CD4-positive, alpha-beta T cell treated with Interleukin-4 for 4 hours (primary cell): ENCODE results near the gene ACVR2A.

Experiments
- DNase-seq: peaks from one replicate; pipeline ENCODE4 v3.0.0-alpha.2; 2020

Gene ACVR2A

DNA sequence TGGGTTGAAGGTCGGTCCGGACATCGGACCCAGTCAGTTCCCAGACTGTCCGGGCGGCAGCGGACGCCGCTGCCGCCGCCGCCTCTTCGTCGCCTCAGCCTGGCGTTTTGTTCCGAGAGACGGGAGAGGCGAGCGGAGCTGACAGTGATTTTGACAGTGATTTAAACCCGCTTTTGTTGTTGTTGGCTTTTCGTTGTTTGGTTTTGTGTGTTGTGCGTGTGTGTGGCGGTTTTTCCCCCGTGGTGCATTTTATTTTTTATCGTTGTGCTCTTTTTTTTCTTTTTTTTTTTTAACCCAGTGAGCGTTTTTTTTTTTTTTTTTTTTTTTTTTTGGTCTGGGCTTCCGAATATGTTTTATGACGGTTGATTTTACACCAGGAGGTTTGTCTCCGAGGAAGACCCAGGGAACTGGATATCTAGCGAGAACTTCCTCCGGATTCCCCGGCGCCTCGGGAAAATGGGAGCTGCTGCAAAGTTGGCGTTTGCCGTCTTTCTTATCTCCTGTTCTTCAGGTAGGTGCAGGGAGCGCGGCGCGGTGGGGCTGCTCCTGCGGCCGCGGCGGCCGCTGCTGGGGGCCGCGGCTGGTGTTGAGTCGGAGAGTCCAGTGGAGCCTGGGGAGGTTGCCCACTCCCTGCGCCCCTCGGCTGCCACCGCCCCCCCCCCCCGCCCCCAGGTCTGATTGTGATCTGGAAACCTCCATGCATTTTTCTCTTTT lies at the start of gene ACVR2A:
Gene ACVR2A, plus strand, starts transcription at position 333 of the 714 bp plus-strand sequence. Its CDS starts 124 bp downstream, at position 457.
- DNase-seq: peak; percentile 38

DNA sequence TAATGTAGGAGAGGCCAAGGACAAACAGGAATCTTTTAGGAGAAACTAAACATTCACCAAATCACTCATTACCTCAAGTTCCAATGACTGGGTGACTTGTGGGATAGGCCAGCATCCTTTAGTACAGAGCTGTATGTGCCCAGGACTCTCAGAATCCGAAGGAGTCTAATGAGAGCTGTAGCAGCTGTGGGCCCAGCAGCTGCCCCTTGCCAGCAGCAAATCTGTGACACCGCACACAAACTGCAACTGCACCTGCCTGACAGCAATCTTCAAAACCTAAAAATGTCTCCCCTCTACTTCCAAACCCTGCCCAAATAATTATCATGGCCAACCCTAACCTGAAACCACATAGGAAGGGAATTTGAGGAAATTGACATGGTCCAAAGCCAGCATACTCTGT lies 44.5 kb upstream of the ACVR2A start:
- no peak for DNase-seq

DNA sequence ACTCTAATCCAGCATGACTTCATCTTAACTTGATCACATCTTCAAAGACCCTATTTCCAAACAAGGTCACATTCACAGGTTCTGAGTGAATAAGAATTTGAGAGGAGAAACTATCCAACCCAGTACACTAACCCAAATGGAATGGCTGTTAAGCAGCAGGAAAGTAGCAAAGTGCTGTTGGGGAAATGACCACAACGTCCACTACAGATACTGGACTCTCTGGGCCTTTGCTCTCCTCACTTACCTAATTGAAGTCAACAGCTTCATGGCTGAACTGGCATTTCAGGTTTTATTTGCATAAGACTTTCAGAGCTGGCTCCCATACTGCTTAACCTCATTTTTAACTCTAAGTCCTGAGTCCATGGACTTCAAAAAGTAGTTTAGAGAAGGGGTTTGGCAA lies 38.0 kb upstream of the ACVR2A start:
- no peak for DNase-seq

DNA sequence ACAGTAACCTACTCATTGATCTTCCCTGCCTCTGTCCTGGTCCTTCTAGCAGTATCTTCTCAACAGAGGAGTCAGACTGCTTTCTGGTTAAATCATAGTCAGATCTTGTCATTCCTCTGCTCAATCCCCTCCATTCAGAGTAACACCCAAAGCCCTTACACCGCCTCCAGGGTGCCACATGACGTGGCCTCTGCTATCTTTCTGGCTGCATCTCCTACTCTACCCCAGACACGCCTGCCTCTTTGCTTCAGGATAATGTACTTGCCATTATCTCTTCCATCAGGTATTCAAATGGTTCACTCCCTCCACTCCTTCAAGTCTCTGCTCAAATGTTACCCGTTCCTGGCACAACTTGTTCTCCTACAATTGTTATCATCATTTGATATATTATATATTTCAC lies 36.3 kb upstream of the ACVR2A start:
- DNase-seq: no peak

DNA sequence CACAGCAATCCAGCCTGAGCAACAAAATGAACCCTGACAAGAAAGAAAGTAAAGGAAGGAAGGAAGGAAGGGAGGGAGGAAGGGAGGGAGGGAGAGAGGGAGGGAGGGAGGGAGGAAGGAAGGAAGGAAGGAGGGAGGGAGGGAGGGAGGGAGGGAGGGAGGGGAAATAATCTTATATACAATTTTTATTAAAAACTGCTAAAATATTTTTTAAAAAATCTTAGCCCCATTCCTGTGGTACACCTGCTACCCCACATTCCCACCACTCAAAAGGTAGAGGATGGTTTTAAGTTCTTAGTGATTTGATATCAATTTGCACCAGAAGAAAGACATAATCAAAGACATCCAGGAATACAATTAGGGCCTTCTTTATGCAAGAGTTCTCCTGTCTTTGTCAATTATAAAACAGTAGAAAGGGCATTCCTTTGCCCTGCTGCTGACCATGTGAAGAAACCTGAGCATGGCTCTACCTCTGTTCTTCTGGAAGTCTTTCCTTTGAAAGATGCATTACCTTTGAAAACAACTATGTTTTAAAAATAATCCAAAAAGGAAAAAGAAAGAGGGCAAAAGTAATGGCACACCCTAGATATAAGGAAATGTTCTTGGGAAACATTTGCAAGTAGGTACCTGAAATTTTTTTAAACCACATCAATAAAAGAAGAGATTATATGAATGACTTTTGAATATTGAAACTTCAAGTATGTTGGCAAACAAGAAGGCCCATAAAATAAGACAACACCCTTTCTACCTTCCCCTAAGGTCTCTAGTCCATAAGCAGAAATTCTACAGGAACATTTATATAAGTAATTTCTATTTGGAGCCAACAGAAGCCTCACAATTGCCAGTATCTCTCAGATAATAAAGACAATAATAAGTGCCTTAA lies 33.7 kb upstream of the ACVR2A start:
- DNase-seq: no peak

DNA sequence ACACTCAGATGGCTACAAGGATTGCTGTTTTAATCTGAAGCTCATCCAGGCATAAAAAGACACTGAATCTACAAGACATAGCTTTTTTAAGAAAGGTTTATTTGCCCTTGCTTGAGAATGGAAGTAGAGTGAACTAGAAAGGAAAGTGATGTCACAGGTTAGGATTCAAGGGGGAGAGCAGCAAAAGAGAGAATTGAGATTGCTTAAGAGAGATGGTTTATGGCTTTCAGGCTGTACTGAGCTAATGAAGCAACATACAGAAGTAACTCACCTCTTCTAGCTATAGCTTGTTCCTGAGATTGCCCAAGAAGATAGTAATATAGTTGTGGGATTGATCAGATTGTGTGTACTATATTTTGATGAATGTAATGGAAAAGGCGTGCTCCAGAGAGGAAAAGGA lies 26.1 kb upstream of the ACVR2A start:
- no peak for DNase-seq

DNA sequence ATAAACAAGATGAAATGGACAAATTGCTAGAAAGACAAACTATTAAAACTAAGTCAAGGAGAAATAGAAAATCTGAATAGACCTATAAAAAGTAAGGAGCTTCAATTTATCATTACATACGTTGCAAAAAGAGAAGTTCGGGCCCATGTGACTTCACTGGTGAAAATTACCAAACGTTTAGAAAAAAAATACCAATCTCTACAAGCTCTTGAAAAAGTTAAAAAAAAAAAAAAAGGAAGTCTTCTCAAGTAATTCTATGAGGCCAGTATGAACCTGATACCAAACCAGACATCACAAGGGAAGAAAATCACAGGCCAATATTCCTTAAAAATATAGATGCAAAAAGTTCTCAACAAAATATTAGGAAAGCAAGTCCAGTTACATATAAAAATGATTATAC lies 20.2 kb upstream of the ACVR2A start:
- no peak for DNase-seq

DNA sequence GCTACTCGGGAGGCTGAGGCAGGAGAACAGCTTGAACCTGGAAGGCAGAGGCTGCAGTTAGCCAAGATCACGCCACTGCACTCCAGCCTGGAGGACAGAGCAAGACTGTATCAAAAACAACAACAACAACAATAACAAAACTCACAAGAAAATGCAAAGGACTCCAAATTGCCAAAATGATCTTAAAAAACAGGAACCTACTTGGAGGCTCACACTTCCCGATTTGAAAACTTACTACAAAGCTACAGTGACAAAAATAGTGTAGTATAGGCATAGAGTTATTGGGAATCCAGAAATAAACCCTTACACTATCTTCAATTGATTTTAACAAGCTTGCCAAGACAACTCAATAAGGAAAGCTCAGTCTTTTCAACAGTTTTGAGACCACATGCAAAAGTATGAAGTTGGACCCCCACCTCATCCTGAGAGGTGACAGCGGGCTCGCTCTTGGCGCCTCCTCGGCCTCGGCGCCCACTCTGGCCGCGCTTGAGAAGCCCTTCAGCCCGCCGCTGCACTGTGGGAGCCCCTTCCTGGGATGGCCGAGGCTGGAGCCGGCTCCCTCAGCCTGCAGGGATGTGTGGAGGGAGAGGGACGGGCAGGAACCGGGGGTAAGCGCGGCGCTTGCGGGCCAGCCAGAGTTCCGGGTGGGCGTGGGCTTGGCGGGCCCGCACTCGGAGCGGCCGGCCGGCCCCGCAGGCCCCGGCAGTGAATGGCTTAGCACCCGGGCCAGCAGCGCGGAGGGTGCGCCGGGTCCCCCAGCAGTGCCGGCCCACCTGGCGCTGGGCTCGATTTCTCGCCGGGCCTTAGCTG lies 18.3 kb upstream of the ACVR2A start:
- no peak for DNase-seq

DNA sequence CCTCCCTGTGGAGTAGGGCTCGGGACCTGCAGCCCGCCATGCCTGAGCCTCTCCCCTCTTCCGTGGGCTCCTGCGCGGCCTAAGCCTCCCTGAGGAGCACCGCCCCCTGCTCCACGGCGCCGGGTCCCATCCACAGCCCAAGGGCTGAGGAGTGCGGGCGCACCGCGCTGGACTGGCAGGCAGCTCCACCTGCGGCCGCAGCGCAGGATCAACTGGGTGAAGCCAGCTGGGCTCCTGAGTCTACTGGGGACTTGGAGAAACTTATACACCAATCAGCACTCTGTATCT lies 17.8 kb upstream of the ACVR2A start:
- DNase-seq: no peak

DNA sequence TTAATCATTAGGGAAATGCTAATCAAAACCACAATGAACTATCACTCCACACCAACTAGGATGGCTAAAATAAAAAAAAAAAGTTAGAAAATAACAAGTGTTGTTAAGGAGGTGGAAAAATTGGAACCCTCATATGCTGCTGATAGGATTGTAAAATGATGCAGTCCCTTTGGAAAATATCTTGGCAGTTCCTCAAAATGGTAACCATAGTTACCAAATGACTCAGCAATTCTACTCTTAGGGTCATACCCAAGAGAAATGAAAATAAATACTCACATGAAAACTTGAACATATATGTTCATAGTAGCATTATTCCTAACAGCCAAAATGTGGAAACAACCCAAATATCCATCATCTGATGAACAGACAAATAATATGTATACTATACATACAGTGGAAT lies 15.7 kb upstream of the ACVR2A start:
- no peak for DNase-seq

DNA sequence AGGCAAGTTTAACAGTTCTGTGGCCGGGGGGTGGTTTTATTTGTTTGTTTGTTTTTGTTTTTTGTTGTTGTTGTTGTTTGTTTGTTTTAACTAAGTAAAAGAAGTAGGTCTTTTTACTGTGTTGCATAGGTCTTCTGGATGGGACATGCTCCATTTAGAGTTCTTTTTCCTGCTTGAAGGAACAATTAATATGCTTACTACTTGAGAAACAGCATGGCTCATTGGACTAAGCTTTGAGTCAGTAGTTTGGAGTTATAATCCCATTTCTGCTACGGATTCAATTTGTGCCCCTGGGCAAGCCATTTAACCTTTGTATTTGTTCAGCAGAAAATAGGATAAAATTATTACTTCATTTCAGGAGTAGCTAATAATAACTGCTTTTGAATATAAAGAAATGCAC lies 8.7 kb upstream of the ACVR2A start:
- DNase-seq: no peak

DNA sequence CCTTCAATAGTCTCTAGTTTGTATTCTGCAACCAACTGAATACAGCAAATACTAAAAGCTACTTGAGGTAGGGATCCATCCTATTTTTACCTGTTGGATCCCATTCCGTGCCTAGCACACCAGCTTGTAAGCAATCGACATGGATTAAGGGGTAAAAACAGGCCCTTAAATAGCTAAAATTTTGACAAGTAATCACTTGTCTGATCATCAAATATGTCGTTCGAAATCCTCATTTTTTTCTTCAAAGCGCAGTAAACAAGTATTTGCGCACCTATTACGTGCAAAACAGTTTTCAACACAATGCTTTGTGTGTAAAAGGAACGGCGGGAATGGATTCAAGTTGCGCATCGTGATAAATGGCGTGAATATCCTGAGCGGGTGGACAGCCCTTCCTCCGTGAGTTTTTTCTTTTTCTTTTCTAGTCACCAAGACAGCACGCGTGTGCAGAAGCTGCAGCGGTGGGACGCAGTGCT lies 1.4 kb upstream of the ACVR2A start:
- no peak for DNase-seq

DNA sequence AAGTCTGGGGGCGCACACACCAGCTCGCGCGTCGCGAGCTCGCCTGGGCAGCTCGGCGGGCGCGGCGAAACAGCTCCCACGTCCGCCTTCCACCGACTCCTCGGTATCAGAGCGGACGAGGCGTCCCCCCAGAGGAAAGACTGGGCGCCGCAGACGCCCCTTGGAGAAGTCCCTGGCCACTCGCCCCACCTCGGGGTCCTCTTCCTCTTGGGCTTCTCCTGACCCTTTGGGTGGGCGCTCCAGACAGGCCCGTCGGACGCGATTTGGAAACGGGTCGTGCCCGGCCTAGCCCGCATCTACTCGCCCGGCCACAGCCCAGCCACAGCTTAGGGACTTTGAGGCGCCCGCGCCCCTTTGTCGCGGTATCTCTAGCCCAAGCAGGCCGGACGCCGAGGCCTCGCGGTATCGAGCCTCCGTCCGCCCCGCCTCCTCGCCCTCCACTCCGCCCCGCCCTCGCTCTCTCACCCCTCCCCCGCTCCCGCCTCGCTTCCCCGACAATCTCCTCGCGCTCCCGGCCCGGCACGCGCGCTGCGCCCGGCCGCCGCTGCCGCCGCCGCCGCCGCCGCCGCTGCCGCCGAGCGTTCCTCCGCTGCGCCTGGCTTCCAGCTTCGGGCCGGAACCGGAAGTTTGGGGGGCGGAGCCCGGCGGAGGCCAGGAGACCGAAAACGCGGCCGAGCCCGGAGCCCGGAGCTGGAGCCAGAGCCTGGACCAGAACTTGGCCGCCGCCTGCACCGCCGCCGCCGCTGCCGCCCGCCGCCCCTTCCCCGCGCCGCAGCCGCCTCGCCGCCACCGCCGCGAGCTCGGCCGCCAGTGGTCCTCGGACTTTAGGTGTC lies 749 bp upstream of the ACVR2A start:
- DNase-seq: peak; percentile 82

DNA sequence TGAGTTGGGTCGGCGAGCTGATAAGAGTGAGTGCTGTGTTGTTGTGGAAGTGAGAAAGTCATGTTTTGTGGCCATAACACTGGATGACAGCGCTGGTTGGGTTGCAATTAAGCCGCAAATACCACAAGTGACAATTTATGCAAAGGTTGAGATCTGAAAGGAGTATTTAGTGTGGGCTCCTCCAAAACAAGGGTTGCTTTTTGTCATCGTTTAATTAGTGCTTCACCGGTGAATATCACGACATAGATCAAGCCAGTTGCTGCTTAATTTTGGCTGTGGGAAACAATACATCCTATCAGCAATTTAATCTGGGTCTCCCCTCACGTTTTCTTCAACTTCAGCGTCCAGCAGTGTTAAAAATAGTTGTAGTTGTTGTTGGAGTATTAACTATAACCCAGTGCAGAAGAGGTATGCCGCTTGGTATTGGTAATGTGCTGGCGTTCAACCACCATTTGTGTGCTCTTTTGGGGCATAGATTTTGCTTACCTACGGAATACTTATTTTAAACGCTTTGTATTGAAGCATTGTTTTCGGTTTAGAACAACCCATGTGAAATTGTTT lies 662 bp downstream of the ACVR2A start:
- peak; percentile 67 for DNase-seq

DNA sequence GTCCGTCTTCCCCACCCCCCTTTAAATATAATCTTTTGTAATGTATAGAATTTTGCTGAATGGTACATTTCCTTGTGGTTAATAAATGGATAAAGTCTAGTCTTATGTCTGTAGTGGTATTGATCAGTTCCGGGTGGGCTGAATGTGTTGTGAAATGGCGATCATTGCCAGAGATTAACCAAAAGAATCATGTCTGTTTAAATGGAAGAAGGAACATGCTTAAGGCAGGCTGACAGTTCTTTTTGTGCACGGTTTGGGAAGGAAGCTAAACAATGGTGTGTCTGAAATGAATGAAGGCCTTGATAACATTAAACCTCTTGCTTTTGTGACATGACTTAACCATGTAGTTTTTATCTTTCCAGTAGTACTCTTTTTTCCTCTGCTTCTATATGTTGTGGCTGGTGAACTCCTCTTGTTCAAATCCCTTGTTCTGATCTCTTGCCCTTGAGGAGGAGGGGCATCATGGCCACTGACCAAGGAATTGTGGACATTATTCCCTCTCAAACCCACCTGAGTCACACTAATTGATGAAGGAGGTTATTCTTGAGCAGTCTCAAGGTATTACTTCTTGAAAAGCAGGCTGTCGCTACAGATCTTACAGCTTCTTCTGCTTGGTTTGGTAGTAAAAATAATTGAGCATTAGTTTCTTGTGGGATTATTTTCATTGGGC lies 1.7 kb downstream of the ACVR2A start:
- DNase-seq: no peak

DNA sequence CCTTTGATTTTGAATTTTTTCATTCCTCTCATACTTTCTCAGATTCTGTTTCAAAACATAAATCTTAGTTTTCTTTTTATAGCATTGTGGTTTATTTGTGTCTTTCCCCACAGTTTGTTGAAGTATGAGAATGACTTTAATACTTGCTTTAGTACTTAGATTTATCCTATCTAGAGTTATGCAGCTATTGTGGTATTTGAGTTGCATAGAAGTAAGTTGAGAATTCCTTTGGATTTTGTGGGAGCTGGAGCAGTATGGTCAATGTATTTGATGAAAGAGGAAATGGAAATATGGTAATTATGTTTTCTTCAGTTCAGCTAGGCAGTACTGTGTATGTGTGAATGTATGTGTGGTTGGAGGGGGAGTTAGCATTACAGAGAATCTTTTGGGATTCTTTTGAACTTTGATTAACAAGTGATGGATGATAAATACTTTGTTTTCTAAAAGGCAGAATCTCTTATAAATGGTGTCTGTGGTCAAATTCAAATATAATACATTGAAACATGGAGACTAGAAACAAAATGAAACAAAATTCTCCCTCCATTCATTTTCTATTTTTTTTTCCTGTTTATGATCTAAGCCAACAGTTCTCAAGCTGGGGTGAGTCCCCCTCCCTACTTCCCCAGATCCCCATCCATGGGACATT lies 3.0 kb downstream of the ACVR2A start:
- no peak for DNase-seq

DNA sequence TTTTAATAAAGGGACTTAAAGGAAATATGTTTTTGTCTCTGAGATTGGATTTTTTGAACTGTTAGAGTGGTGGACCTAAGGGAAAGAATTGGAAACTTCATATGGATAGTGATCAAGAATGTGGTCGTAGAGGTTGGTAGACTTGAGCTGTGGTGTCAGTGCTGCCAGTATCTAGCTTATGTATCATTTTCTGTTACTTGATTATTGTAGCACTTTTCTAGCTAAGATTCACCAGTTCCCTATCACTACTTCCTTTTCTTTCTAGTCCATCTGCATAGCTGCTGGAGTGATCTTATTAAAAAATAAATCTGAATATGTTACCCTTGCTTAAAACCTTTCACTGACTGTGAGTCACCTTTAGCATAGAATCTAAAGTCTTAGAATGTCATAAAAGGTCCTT lies 6.0 kb downstream of the ACVR2A start:
- no peak for DNase-seq

DNA sequence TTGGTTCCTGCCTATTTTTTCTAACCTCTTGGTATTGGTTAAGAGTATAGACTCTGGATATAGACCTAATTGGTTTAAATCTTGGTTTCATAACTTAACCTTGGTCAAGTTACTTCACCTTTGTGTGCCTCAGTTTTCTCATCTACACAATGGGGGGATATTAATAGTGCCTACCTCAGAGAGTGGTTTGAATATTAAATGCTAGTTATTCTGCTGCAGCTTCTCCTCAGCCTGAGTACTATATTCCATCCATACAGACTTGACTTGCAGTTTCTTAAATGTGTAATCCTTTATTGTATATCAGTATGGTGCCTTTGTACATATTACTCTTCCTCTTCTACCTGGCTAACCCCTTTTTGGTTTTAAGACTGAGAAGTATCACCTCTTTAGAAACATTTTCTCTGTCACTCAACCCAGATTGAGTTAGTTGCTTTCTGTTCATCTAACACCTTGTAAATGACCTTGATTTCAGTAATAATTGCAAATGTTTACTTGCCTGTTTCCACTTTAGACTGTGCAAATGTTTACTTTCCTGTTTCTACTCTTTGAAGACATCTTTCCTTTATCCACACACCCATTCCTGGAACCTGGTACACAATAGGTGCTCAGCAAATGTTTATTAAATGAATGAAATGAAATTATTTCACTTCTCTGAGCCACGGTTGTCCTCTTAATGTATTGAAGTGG lies 6.6 kb downstream of the ACVR2A start:
- no peak for DNase-seq

DNA sequence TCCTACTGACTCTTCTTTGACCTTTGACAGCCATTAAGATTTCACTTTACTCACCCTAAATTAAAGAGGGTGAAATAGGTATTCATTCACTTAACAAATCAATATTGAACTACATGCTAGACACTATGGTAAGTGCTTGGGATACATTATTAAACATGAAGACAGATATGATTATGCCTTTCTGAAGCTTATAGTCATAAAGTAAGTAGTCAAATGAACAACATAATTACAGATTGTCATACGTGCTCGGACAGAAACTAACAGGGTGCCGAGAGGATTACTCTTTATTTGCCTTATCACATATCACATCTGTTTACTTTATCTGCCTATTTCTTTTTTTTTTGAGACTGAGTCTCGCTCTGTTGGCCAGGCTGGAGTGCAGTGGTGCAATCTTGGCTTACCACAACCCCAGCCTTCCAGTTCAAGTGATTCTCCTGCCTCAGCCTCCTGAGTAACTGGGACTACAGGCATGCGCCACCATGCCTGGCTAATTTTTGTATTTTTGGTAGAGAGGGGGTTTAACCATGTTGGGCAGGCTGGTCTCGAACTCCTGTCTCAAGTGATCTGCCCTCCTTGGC lies 9.8 kb downstream of the ACVR2A start:
- no peak for DNase-seq

DNA sequence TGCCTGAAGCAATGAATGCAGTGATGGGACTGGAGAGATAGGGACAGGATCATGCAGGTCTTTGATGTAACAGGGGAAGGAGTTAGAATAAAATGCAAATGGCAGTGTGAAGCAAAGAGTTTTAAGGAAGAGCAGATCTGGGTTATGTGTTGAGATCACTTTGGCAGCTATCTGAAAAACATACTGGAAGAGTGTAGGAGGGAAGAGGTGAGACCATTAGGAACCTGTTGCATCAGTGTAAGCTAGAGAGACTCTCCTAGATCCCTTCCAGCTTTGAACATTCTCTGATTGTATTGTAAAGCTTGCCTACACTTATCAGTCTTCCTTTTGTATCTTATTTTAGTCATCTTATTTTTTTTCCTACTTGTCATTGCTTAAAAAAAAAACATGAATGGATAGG lies 10.5 kb downstream of the ACVR2A start:
- no peak for DNase-seq
